IMR-90 (cell line): ENCODE results near the gene PTPN21. TPM values are rescaled to one million over a fixed set of nuclear protein-coding genes. Genes with fewer than 3 reads are reported as not detected.

Experiments used
- ATAC-seq: fragments of 200-7000 bp; cut with Tn5 transposase; 2 replicates; pipeline ENCODE4 v1.9.1; 2020; ENCODE audit warnings: low read depth, mild to moderate bottlenecking, moderate library complexity
- BruUV-seq: library from RNA; stranded (reverse); fragments of 400-500 nt; replicated peaks from 2 replicates; lab custom pipeline; 2021; lab: Mats Ljungman, UMichigan
- CTCF ChIA-PET: fragments of 300-600 bp; formaldehyde crosslinking; extraction: SDS; loops from one replicate; lab custom pipeline; 2021; ENCODE audit warnings: antibody characterized with exemption; lab: Yijun Ruan, JAX
- POLR2A ChIA-PET: fragments of 300-600 bp; sonication (Branson Sonifier 250); formaldehyde crosslinking; loops from one replicate; lab custom pipeline; 2022; ENCODE audit warnings: antibody characterized with exemption; ENCODE audit not compliant: unreplicated experiment; lab: Charles Lee
- DNase-seq: peaks from one replicate; pipeline ENCODE4 v3.0.0; 2013
- H2AFZ ChIP-seq: replicated peaks from 2 replicates; pipeline ENCODE3; 2013; ENCODE audit warnings: low read length, mild to moderate bottlenecking; ENCODE audit not compliant: poor library complexity
- H2AK5ac ChIP-seq: 2 replicates; pipeline ENCODE4 v1.6.1; 2013; ENCODE audit warnings: low read depth, low read length, inconsistent platforms
- H2AK9ac ChIP-seq: replicated peaks from 2 replicates; pipeline ENCODE3; 2013; ENCODE audit warnings: mild to moderate bottlenecking, low read depth, low read length, moderate library complexity; ENCODE audit not compliant: poor library complexity
- H2BK120ac ChIP-seq: 2 replicates; pipeline ENCODE4 v1.6.1; 2013; ENCODE audit warnings: low read depth, low read length, inconsistent platforms
- H2BK15ac ChIP-seq: 3 replicates; pipeline ENCODE4 v1.6.1; 2013; ENCODE audit warnings: low read depth, low read length, inconsistent platforms
- H2BK20ac ChIP-seq: 2 replicates; pipeline ENCODE4 v1.6.1; 2013; ENCODE audit warnings: low read depth, mild to moderate bottlenecking, inconsistent platforms, low read length, moderate library complexity
- H2BK5ac ChIP-seq: 2 replicates; pipeline ENCODE4 v1.6.1; 2013; ENCODE audit warnings: mild to moderate bottlenecking, low read depth, low read length, inconsistent platforms; ENCODE audit not compliant: poor library complexity, severe bottlenecking
- H3K14ac ChIP-seq: replicated peaks from 2 replicates; pipeline ENCODE4 v1.6.1; 2013; ENCODE audit warnings: low read depth, low read length, inconsistent platforms
- H3K18ac ChIP-seq: 2 replicates; pipeline ENCODE4 v1.6.1; 2013; ENCODE audit warnings: low read depth, low read length, control low read depth
- H3K23ac ChIP-seq: 2 replicates; pipeline ENCODE4 v1.6.1; 2013; ENCODE audit warnings: low read depth, low read length, inconsistent platforms
- H3K27ac ChIP-seq: 2 replicates; pipeline ENCODE4 v1.5.1; 2013; ENCODE audit warnings: mild to moderate bottlenecking, control low read depth, low read length; ENCODE audit not compliant: insufficient read depth
- H3K27me3 ChIP-seq: 2 replicates; pipeline ENCODE4 v1.6.1; 2013; ENCODE audit warnings: low read length; ENCODE audit not compliant: control insufficient read depth, insufficient read depth
- H3K36me3 ChIP-seq: 2 replicates; pipeline ENCODE4 v1.6.1; 2013; ENCODE audit warnings: low read length, mixed read lengths; ENCODE audit not compliant: control insufficient read depth, insufficient read depth
- H3K4ac ChIP-seq: 2 replicates; pipeline ENCODE4 v1.6.1; 2013; ENCODE audit warnings: low read depth, low read length, inconsistent platforms
- H3K4me1 ChIP-seq: 2 replicates; pipeline ENCODE4 v1.6.1; 2013; ENCODE audit warnings: low read length, mixed read lengths; ENCODE audit not compliant: control insufficient read depth, insufficient read depth
- H3K4me2 ChIP-seq: 2 replicates; pipeline ENCODE4 v1.6.1; 2013; ENCODE audit warnings: low read depth, mild to moderate bottlenecking, control low read depth, low read length, moderate library complexity
- H3K4me3 ChIP-seq: 2 replicates; pipeline ENCODE4 v1.5.1; 2013; ENCODE audit warnings: low read depth, mild to moderate bottlenecking, control low read depth, low read length, moderate library complexity; ENCODE audit not compliant: insufficient read depth
- H3K56ac ChIP-seq: 2 replicates; pipeline ENCODE4 v1.6.1; 2013; ENCODE audit warnings: low read length, inconsistent platforms; ENCODE audit not compliant: insufficient read depth; ENCODE audit errors: extremely low read depth
- H3K79me1 ChIP-seq, 2 experiments: 2 replicates each; pipeline ENCODE4 v1.6.1; 2013; ENCODE audit warnings: low read length in 2 of 2, inconsistent platforms in 1 of 2, low read depth in 1 of 2
- H3K9ac ChIP-seq: 2 replicates; pipeline ENCODE4 v1.6.1; 2013; ENCODE audit warnings: low read depth, low read length, control low read depth
- H3K9me1 ChIP-seq: 2 replicates; pipeline ENCODE4 v1.6.1; 2013; ENCODE audit warnings: low read length, inconsistent platforms; ENCODE audit not compliant: insufficient read depth
- H3K9me3 ChIP-seq: 2 replicates; pipeline ENCODE4 v1.6.1; 2013; ENCODE audit warnings: low read length; ENCODE audit not compliant: control insufficient read depth, insufficient read depth
- H4K20me1 ChIP-seq: 2 replicates; pipeline ENCODE4 v1.6.1; 2013; ENCODE audit warnings: low read length, inconsistent platforms; ENCODE audit not compliant: insufficient read depth
- H4K5ac ChIP-seq: 2 replicates; pipeline ENCODE4 v1.6.1; 2013; ENCODE audit warnings: mild to moderate bottlenecking, low read depth, low read length, control low read depth
- H4K8ac ChIP-seq, 2 experiments: 2 replicates each; pipeline ENCODE4 v1.6.1; 2013; ENCODE audit warnings: low read depth in 2 of 2, low read length in 2 of 2, control low read depth in 1 of 2, inconsistent platforms in 1 of 2
- H4K91ac ChIP-seq: 2 replicates; pipeline ENCODE4 v1.6.1; 2013; ENCODE audit warnings: low read depth, low read length, inconsistent platforms; ENCODE audit not compliant: insufficient read depth
- BHLHE40 ChIP-seq: fragments of 150-350 bp; IDR thresholded peaks from 2 replicates; pipeline ENCODE4 v1.6.1; 2016; ENCODE audit warnings: mild to moderate bottlenecking, low read depth, low read length
- CEBPB ChIP-seq: IDR thresholded peaks from 2 replicates; pipeline ENCODE4 v1.6.1; 2012; ENCODE audit warnings: low read depth, low read length, improper control_type of control experiment
- CHD1 ChIP-seq: IDR thresholded peaks from 2 replicates; pipeline ENCODE4 v1.6.1; 2012; ENCODE audit warnings: low read depth, low read length, improper control_type of control experiment
- FOS ChIP-seq: fragments of 150-350 bp; IDR thresholded peaks from 2 replicates; pipeline ENCODE4 v1.6.1; 2016; ENCODE audit warnings: low read depth, low read length
- MAFK ChIP-seq: IDR thresholded peaks from 2 replicates; pipeline ENCODE4 v1.6.1; 2012; ENCODE audit warnings: low read depth, low read length, improper control_type of control experiment
- MAZ ChIP-seq: IDR thresholded peaks from 2 replicates; pipeline ENCODE4 v1.6.1; 2012; ENCODE audit warnings: low read depth, mild to moderate bottlenecking, low read length, improper control_type of control experiment, moderate library complexity, borderline replicate concordance
- MXI1 ChIP-seq: IDR thresholded peaks from 2 replicates; pipeline ENCODE4 v1.6.1; 2012; ENCODE audit warnings: low read depth, mild to moderate bottlenecking, low read length, moderate library complexity, borderline replicate concordance
- NFE2L2 ChIP-seq: fragments of 150-350 bp; IDR thresholded peaks from 2 replicates; pipeline ENCODE4 v1.6.1; 2016; ENCODE audit warnings: low read depth, mild to moderate bottlenecking, low read length
- POLR2A ChIP-seq: IDR thresholded peaks from 2 replicates; pipeline ENCODE4 v1.6.1; 2012; ENCODE audit warnings: mild to moderate bottlenecking, low read depth, low read length
- RAD21 ChIP-seq: IDR thresholded peaks from 2 replicates; pipeline ENCODE4 v1.6.1; 2012; ENCODE audit warnings: low read length, improper control_type of control experiment
- RCOR1 ChIP-seq: IDR thresholded peaks from 2 replicates; pipeline ENCODE4 v1.6.1; 2012; ENCODE audit warnings: mild to moderate bottlenecking, low read length, improper control_type of control experiment; ENCODE audit not compliant: insufficient replicate concordance
- RFX5 ChIP-seq: IDR thresholded peaks from 2 replicates; pipeline ENCODE4 v1.8.0; 2012; ENCODE audit warnings: low read depth, mild to moderate bottlenecking, low read length, moderate library complexity
- SMC3 ChIP-seq: fragments of 150-350 bp; IDR thresholded peaks from 2 replicates; pipeline ENCODE4 v1.6.1; 2016; ENCODE audit warnings: low read depth, mild to moderate bottlenecking, antibody characterized with exemption, low read length, moderate library complexity
- WGBS, 2 experiments: methylation state at CpG; one replicate each; pipeline versions ENCODE4 v1.1.5 to v1.1.7; 2013; ENCODE audit warnings: missing lambda C conversion rate in 2 of 2; ENCODE audit not compliant: insufficient read length in 1 of 2; ENCODE audit errors: extremely low coverage in 2 of 2; 5-methylcytosine and 5-hydroxymethylcytosine counted together
- dilution Hi-C: fragments of 300-500 bp; cut with HindIII; formaldehyde crosslinking; loops from one replicate; pipeline ENCODE4 v1.14.3; 2018; ENCODE audit warnings: low sequenced_read_pairs; ENCODE audit not compliant: unreplicated experiment
- in situ Hi-C: fragments of 300-500 bp; cut with MboI; formaldehyde crosslinking; loops from 3 replicates; pipeline ENCODE4 v1.14.3; 2019; ENCODE audit warnings: low sequenced_read_pairs, inconsistent platforms, mixed read lengths
- intact Hi-C: fragments of 100-400 bp; cut with micrococcal nuclease; formaldehyde crosslinking; loops from 2 replicates; pipeline ENCODE4 v1.10.0; 2022
- polyA plus RNA-seq, 3 experiments: library from polyadenylated mRNA; depleted of rRNA; stranded (reverse); fragments of >200 nt; gene quantifications; 2 replicates each; pipeline ENCODE4 v1.2.3, GENCODE V29; 2012; ENCODE audit warnings: low replicate concordance in 1 of 3
- total RNA-seq: library from RNA; depleted of rRNA; stranded (reverse); fragments of >200 nt; gene quantifications from 2 replicates; pipeline ENCODE4 v1.2.3, GENCODE V29; 2012
- TF ChIP-seq, protein P1 (sequence below): fragments of 150-350 bp; IDR thresholded peaks from 2 replicates; pipeline ENCODE4 v1.6.1; 2016; ENCODE audit warnings: low read depth, mild to moderate bottlenecking, low read length, moderate library complexity, borderline replicate concordance
- TF ChIP-seq, protein P2 (sequence below): fragments of 150-350 bp; IDR thresholded peaks from 2 replicates; pipeline ENCODE4 v1.6.1; 2017; ENCODE audit warnings: mild to moderate bottlenecking, antibody characterized with exemption, low read length, low read depth
- TF ChIP-seq, protein P3 (sequence below): conservative IDR thresholded peaks from 2 replicates; pipeline ENCODE4 v1.5.1; 2012; ENCODE audit warnings: mild to moderate bottlenecking, low read depth, low read length, improper control_type of control experiment

The PTPN21 gene
- total and polyA plus RNA-seq, 2 of the 4 experiments (the other 2 are of a cell fraction), result 10.4 to 10.7 TPM

DNA sequence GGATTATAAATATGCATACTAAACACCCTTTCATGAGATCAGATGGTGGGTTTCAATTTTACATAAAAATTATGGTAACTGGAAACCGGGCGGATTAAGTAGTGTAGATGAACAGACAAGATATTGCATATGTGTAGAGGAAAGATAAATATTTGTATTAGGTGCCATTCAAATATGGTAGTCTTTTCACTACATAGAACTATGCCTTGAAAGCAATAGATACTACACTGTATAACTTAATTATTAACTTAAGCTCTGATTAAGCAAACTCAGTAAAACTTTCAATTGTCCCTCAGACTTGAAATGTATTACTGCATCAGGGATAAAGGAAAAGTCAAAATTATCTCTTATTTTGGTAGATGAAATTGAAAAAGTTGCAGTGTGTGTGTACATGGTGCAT is 1.9 kb downstream of the PTPN21 start:
- no peak overlapping the region for H2BK120ac ChIP-seq
- CTCF ChIA-PET, result no interaction called here
- H3K23ac ChIP-seq, result no peak overlapping the region
- BruUV-seq, result no TSS peak
- no peak overlapping the region for H4K5ac ChIP-seq
- H2AK9ac ChIP-seq, result no peak overlapping the region
- in situ Hi-C loops, result loop anchor here (10.0 kb wide), 2 partner anchors 168 to 358 kb away; partner anchors contain the start of gene SPATA7
- no peak overlapping the region for H3K27ac ChIP-seq
- no CpG with 5 or more reads among the region's 2 CpGs for WGBS, 2 experiments
- no peak overlapping the region for H3K14ac ChIP-seq
- H3K18ac ChIP-seq, result no peak overlapping the region
- H3K4me2 ChIP-seq, result peak overlapping the region; percentile 99
- no peaks in the 10 kb centered on the region for H3K9me1 ChIP-seq
- H2BK20ac ChIP-seq, result no peak overlapping the region
- peaks cover 26 to 46% of the 10 kb centered on the region in 2 experiments for H3K79me1 ChIP-seq
- no peak overlapping the region for H2BK15ac ChIP-seq
- peaks cover 7% of the 10 kb centered on the region for H3K4me1 ChIP-seq
- POLR2A ChIA-PET, result interaction anchor here (0.6 kb wide), 1 partner anchor 374 kb away, joined by 6 read pairs; no protein-coding TSS in a partner anchor
- H3K9ac ChIP-seq, result no peak overlapping the region
- H3K56ac ChIP-seq, result no peak overlapping the region
- H4K20me1 ChIP-seq, result peaks cover 27% of the 10 kb centered on the region; the same call in 1 of the 2 replicates
- H2BK5ac ChIP-seq, result no peak overlapping the region
- dilution Hi-C loops, result no loop called here
- no peak overlapping the region for H3K4me3 ChIP-seq
- peaks cover 15% of the 10 kb centered on the region for H3K36me3 ChIP-seq
- ATAC-seq (no peak), DNase-seq (no peak)
- H3K9me3 ChIP-seq, result no peaks in the 10 kb centered on the region
- H2AFZ ChIP-seq, result no peak overlapping the region
- no peaks in the 10 kb centered on the region for H3K27me3 ChIP-seq
- H3K4ac ChIP-seq, result no peak overlapping the region
- H4K91ac ChIP-seq, result no peak overlapping the region
- intact Hi-C loops, result loop anchor here (2.0 kb wide), 2 partner anchors 364 to 538 kb away; no protein-coding TSS in a partner anchor
- TF ChIP-seq SMC3 (no peak), POLR2A (no peak), RFX5 (no peak), NFE2L2 (no peak), MAZ (no peak), MXI1 (no peak), CEBPB (no peak), BHLHE40 (no peak), RCOR1 (no peak), RAD21 (no peak), CHD1 (no peak), MAFK (no peak), FOS (no peak)
- TF ChIP-seq, protein P1, sequence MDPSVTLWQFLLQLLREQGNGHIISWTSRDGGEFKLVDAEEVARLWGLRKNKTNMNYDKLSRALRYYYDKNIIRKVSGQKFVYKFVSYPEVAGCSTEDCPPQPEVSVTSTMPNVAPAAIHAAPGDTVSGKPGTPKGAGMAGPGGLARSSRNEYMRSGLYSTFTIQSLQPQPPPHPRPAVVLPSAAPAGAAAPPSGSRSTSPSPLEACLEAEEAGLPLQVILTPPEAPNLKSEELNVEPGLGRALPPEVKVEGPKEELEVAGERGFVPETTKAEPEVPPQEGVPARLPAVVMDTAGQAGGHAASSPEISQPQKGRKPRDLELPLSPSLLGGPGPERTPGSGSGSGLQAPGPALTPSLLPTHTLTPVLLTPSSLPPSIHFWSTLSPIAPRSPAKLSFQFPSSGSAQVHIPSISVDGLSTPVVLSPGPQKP, result no peak
- TF ChIP-seq, protein P2, sequence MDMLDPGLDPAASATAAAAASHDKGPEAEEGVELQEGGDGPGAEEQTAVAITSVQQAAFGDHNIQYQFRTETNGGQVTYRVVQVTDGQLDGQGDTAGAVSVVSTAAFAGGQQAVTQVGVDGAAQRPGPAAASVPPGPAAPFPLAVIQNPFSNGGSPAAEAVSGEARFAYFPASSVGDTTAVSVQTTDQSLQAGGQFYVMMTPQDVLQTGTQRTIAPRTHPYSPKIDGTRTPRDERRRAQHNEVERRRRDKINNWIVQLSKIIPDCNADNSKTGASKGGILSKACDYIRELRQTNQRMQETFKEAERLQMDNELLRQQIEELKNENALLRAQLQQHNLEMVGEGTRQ, result no peak
- TF ChIP-seq, protein P3, sequence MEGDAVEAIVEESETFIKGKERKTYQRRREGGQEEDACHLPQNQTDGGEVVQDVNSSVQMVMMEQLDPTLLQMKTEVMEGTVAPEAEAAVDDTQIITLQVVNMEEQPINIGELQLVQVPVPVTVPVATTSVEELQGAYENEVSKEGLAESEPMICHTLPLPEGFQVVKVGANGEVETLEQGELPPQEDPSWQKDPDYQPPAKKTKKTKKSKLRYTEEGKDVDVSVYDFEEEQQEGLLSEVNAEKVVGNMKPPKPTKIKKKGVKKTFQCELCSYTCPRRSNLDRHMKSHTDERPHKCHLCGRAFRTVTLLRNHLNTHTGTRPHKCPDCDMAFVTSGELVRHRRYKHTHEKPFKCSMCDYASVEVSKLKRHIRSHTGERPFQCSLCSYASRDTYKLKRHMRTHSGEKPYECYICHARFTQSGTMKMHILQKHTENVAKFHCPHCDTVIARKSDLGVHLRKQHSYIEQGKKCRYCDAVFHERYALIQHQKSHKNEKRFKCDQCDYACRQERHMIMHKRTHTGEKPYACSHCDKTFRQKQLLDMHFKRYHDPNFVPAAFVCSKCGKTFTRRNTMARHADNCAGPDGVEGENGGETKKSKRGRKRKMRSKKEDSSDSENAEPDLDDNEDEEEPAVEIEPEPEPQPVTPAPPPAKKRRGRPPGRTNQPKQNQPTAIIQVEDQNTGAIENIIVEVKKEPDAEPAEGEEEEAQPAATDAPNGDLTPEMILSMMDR, result no peak
- H2AK5ac ChIP-seq, result no peak overlapping the region
- no peak overlapping the region for H4K8ac ChIP-seq
